ENCODE data around the gene PPM1L. TPM values are rescaled to one million over a fixed set of nuclear protein-coding genes. Genes with fewer than 3 reads are reported as not detected.

PPM1L gene
- polyA plus RNA-seq, 3 donors, result 5.5 to 9.9 (median 7.8) TPM

DNA sequence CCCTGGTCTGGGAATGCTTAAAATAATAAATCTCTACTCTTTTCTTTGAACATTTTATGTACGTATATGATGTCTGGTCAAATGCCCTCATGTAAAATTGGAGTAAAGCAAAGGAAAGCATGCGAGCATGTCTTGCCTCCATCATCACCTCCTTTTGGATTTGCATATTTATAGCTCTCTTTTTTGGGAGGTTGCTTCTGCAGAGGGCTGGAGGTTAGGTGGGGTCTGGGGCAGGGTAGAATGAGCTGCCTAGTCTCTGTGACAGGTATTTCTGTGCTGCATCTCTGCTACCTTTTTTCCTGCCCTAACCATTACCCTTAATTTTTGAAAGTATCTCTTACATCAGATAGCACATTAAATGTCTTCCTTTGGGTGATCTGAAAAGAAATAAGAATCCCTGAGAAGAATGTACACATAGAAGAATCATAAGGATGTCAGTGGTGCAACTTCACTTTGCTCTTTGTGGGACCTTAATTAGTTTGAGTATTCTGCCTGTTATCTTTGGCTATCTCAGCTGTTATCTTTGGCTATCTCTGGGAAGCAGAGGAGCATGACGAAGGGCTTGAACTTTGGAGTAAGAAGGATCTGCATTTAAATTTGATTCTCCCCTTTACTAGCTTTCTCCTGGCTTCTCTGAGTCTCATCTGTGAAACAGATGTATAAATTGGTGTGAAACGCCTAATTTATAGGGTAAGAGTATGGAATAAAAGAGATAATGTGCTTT is 40.2 kb downstream of the PPM1L start:
- no peak overlapping the region for H3K4me3 Mint-ChIP-seq
- H3K9me3 Mint-ChIP-seq, result peaks cover 0 to 2% (median 0%) of the 10 kb centered on the region in 7 donors
- intact Hi-C loops (cut with micrococcal nuclease), result no loop called here
- no CpG with 5 or more reads among the region's 4 CpGs for WGBS (ENCODE audit: insufficient coverage)
- no peaks in the 10 kb centered on the region for H3K9me3 ChIP-seq (replicated peaks in 1 of 2; ENCODE audit: control insufficient read depth in 1 of 2, insufficient read depth in 1 of 2, low read length in 2 of 2)
- TF ChIP-seq, protein P1, sequence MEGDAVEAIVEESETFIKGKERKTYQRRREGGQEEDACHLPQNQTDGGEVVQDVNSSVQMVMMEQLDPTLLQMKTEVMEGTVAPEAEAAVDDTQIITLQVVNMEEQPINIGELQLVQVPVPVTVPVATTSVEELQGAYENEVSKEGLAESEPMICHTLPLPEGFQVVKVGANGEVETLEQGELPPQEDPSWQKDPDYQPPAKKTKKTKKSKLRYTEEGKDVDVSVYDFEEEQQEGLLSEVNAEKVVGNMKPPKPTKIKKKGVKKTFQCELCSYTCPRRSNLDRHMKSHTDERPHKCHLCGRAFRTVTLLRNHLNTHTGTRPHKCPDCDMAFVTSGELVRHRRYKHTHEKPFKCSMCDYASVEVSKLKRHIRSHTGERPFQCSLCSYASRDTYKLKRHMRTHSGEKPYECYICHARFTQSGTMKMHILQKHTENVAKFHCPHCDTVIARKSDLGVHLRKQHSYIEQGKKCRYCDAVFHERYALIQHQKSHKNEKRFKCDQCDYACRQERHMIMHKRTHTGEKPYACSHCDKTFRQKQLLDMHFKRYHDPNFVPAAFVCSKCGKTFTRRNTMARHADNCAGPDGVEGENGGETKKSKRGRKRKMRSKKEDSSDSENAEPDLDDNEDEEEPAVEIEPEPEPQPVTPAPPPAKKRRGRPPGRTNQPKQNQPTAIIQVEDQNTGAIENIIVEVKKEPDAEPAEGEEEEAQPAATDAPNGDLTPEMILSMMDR (IDR thresholded peaks at IDR 0.05), result no peak
- no peak for DNase-seq
- no peak overlapping the region for H2AFZ ChIP-seq (ENCODE audit: insufficient read depth, low read depth, low read length, poor library complexity, severe bottlenecking)
- peaks cover 24% of the 10 kb centered on the region for H3K4me1 Mint-ChIP-seq
- peaks cover 0 to 1% (median 0%) of the 10 kb centered on the region in 3 donors for H3K27me3 Mint-ChIP-seq (ENCODE audit: low read depth in 3 of 3)
- H3K79me2 ChIP-seq (ENCODE audit: insufficient read depth, low read length), result peaks cover 3% of the 10 kb centered on the region
- H3K36me3 Mint-ChIP-seq, result peaks cover 6 to 7% of the 10 kb centered on the region in 2 donors
- H3K4me2 ChIP-seq (replicated peaks; ENCODE audit: extremely low read depth, low read length, poor library complexity, severe bottlenecking), result no peak overlapping the region
- no peaks in the 10 kb centered on the region for H3K27me3 ChIP-seq (ENCODE audit: control insufficient read depth in 2 of 2, insufficient read depth in 2 of 2, low read length in 2 of 2)
- no peaks in the 10 kb centered on the region for H3K36me3 ChIP-seq (replicated peaks in 1 of 2; ENCODE audit: control insufficient read depth in 1 of 2, insufficient read depth in 2 of 2, low read length in 2 of 2)
- no peak overlapping the region for H3K9ac ChIP-seq (ENCODE audit: insufficient read depth, low read length, poor library complexity, severe bottlenecking)
- no peaks in the 10 kb centered on the region for H4K20me1 ChIP-seq (ENCODE audit: insufficient read depth, low read length)
- H3K27ac Mint-ChIP-seq, result no peak overlapping the region
- H3K4me3 ChIP-seq (replicated peaks in 1 of 3; ENCODE audit: low read depth in 2 of 3, low read length in 3 of 3), result no peak overlapping the region
- H3K27ac ChIP-seq (ENCODE audit: low read depth in 1 of 2, low read length in 2 of 2), result no peak overlapping the region
- peaks cover 9 to 16% of the 10 kb centered on the region in 2 donors for H3K4me1 ChIP-seq (ENCODE audit: control insufficient read depth in 1 of 2, insufficient read depth in 2 of 2, low read length in 2 of 2)

DNA sequence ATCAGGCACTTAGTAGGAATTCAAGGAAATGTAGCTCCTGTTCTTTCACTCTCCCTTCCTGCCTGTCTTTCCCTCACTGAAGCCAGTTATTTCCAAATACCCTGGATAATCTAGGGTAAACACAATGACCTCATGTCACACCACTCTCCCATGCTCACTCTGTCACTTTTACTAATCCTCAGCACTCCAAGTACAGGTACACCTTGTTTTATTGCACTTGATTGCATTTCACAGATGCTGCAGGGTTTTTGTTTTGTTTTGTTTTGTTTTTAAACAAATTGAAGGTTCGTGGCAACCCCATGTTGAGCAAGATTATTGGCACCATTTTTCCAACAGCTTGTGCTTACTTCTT is 40.8 kb downstream of the PPM1L start:
- no CpG with 5 or more reads among the region's 1 CpG for WGBS (ENCODE audit: insufficient coverage)
- DNase-seq, result no peak

More for the DNA sequence above, 40.8 kb downstream of the PPM1L start:
- Mint-ChIP-seq H3K36me3 (peaks cover 6 to 7% of the 10 kb centered on the region in 2 donors), H3K27me3 (ENCODE audit: low read depth in 3 of 3) (peaks cover 0 to 1% (median 0%) of the 10 kb centered on the region in 3 donors), H3K4me1 (peaks cover 27% of the 10 kb centered on the region), H3K27ac (no peak overlapping the region), H3K9me3 (peaks cover 0 to 2% (median 0%) of the 10 kb centered on the region in 7 donors), H3K4me3 (no peak overlapping the region)
- Histone ChIP-seq H3K4me2 (replicated peaks; ENCODE audit: extremely low read depth, low read length, poor library complexity, severe bottlenecking) (no peak overlapping the region), H3K36me3 (replicated peaks in 1 of 2; ENCODE audit: control insufficient read depth in 1 of 2, insufficient read depth in 2 of 2, low read length in 2 of 2) (no peaks in the 10 kb centered on the region), H2AFZ (ENCODE audit: insufficient read depth, low read depth, low read length, poor library complexity, severe bottlenecking) (no peak overlapping the region), H3K27me3 (ENCODE audit: control insufficient read depth in 2 of 2, insufficient read depth in 2 of 2, low read length in 2 of 2) (no peaks in the 10 kb centered on the region), H3K4me1 (ENCODE audit: control insufficient read depth in 1 of 2, insufficient read depth in 2 of 2, low read length in 2 of 2) (peaks cover 13 to 21% of the 10 kb centered on the region in 2 donors), H3K9me3 (replicated peaks in 1 of 2; ENCODE audit: control insufficient read depth in 1 of 2, insufficient read depth in 1 of 2, low read length in 2 of 2) (no peaks in the 10 kb centered on the region), H3K79me2 (ENCODE audit: insufficient read depth, low read length) (peaks cover 3% of the 10 kb centered on the region), H3K27ac (ENCODE audit: low read depth in 1 of 2, low read length in 2 of 2) (no peak overlapping the region), H3K9ac (ENCODE audit: insufficient read depth, low read length, poor library complexity, severe bottlenecking) (no peak overlapping the region), H3K4me3 (replicated peaks in 1 of 3; ENCODE audit: low read depth in 2 of 3, low read length in 3 of 3) (no peak overlapping the region), H4K20me1 (ENCODE audit: insufficient read depth, low read length) (no peaks in the 10 kb centered on the region)
- intact Hi-C loops (cut with micrococcal nuclease), result no loop called here
- TF ChIP-seq, protein P1 (IDR thresholded peaks at IDR 0.05), result no peak
